HepG2 (cell line): ENCODE data around the gene RPS19BP1. TPM values are rescaled to one million over a fixed set of nuclear protein-coding genes. Genes with fewer than 3 reads are reported as not detected.

Experiments used
- ATRX ChIP-seq: sonication (generic); formaldehyde crosslinking; IDR thresholded peaks from 2 replicates; pipeline ENCODE4 v1.4.0; 2020; ENCODE audit warnings: missing genetic modification reagents, borderline replicate concordance
- CBX1 ChIP-seq: IDR thresholded peaks from one replicate; pipeline ENCODE4 v1.6.1; 2016; ENCODE audit warnings: antibody characterized with exemption, low read depth
- ELF1 ChIP-seq: sonication (generic); formaldehyde crosslinking; IDR thresholded peaks from 2 replicates; pipeline ENCODE4 v1.4.0; 2020; ENCODE audit warnings: missing genetic modification reagents
- HDAC6 ChIP-seq: fragments of 200-600 bp; sonication (generic); IDR thresholded peaks from 2 replicates; pipeline ENCODE4 v1.7.0; 2017; ENCODE audit warnings: mild to moderate bottlenecking, antibody characterized with exemption, low read length, low read depth
- HMG20B ChIP-seq: conservative IDR thresholded peaks from 2 replicates; pipeline ENCODE4 v1.6.1; 2016; ENCODE audit warnings: missing genetic modification reagents, missing compliant biosample characterization
- LRRFIP1 ChIP-seq: sonication (generic); formaldehyde crosslinking; conservative IDR thresholded peaks from 2 replicates; pipeline ENCODE4 v1.4.0; 2020; ENCODE audit warnings: missing genetic modification reagents
- MIER2 ChIP-seq: IDR thresholded peaks from 2 replicates; pipeline ENCODE4 v1.6.1; 2016; ENCODE audit warnings: missing biosample characterization, missing genetic modification reagents
- MXI1 ChIP-seq: IDR thresholded peaks from 3 replicates; pipeline ENCODE4 v1.6.1; 2012; ENCODE audit warnings: low read depth, low read length, inconsistent platforms, borderline replicate concordance
- MZF1 ChIP-seq: sonication (generic); formaldehyde crosslinking; IDR thresholded peaks from 2 replicates; pipeline ENCODE4 v1.8.1; 2023; ENCODE audit warnings: mild to moderate bottlenecking, missing genetic modification reagents, borderline replicate concordance
- NFE2L1 ChIP-seq: sonication (generic); formaldehyde crosslinking; IDR thresholded peaks from 2 replicates; pipeline ENCODE4 v1.4.0; 2020; ENCODE audit warnings: missing genetic modification reagents, mild to moderate bottlenecking, borderline replicate concordance
- PHF20 ChIP-seq: sonication (generic); formaldehyde crosslinking; IDR thresholded peaks from 2 replicates; pipeline ENCODE4 v1.5.0; 2020; ENCODE audit warnings: mild to moderate bottlenecking, missing genetic modification reagents
- PITX1 ChIP-seq: sonication (generic); formaldehyde crosslinking; IDR thresholded peaks from 2 replicates; pipeline ENCODE4 v1.5.1; 2020; ENCODE audit warnings: mild to moderate bottlenecking, missing genetic modification reagents
- RBAK ChIP-seq: sonication (generic); formaldehyde crosslinking; IDR thresholded peaks from 2 replicates; pipeline ENCODE4 v1.5.1; 2020; ENCODE audit warnings: mild to moderate bottlenecking, missing genetic modification reagents
- REPIN1 ChIP-seq: sonication (generic); formaldehyde crosslinking; IDR thresholded peaks from 2 replicates; pipeline ENCODE4 v1.8.0; 2022; ENCODE audit warnings: missing genetic modification reagents, low read depth, mild to moderate bottlenecking, borderline replicate concordance
- RFXANK ChIP-seq: IDR thresholded peaks from 2 replicates; pipeline ENCODE4 v1.6.1; 2016
- RFXAP ChIP-seq: sonication (generic); formaldehyde crosslinking; IDR thresholded peaks from 2 replicates; pipeline ENCODE4 v1.4.0; 2020; ENCODE audit warnings: missing genetic modification reagents, borderline replicate concordance
- SALL1 ChIP-seq: sonication (generic); formaldehyde crosslinking; IDR thresholded peaks from 2 replicates; pipeline ENCODE4 v1.8.0; 2022; ENCODE audit warnings: mild to moderate bottlenecking, missing genetic modification reagents
- SMARCC2 ChIP-seq: fragments of 450-650 bp; IDR thresholded peaks from 2 replicates; pipeline ENCODE4 v1.6.1; 2017; ENCODE audit warnings: antibody characterized with exemption, mild to moderate bottlenecking
- ZFAT ChIP-seq: sonication (generic); formaldehyde crosslinking; conservative IDR thresholded peaks from 2 replicates; pipeline ENCODE4 v1.8.1; 2023; ENCODE audit warnings: missing genetic modification reagents, inconsistent platforms
- ZFP82 ChIP-seq: sonication (generic); formaldehyde crosslinking; IDR thresholded peaks from 2 replicates; pipeline ENCODE4 v1.5.1; 2020; ENCODE audit warnings: mild to moderate bottlenecking, missing genetic modification reagents, borderline replicate concordance
- ZNF17 ChIP-seq: sonication (generic); formaldehyde crosslinking; IDR thresholded peaks from 2 replicates; pipeline ENCODE4 v1.5.0; 2020; ENCODE audit warnings: mild to moderate bottlenecking, missing genetic modification reagents
- ZNF256 ChIP-seq: sonication (generic); formaldehyde crosslinking; conservative IDR thresholded peaks from 2 replicates; pipeline ENCODE4 v1.4.0; 2020; ENCODE audit warnings: missing genetic modification reagents
- ZNF34 ChIP-seq: sonication (generic); formaldehyde crosslinking; IDR thresholded peaks from 2 replicates; pipeline ENCODE4 v1.4.0; 2020; ENCODE audit warnings: mild to moderate bottlenecking, missing genetic modification reagents, borderline replicate concordance
- ZNF512B ChIP-seq: sonication (generic); formaldehyde crosslinking; IDR thresholded peaks from 2 replicates; pipeline ENCODE4 v1.5.1; 2020; ENCODE audit warnings: missing genetic modification reagents, mild to moderate bottlenecking, borderline replicate concordance
- ZNF552 ChIP-seq: sonication (generic); formaldehyde crosslinking; IDR thresholded peaks from 2 replicates; pipeline ENCODE4 v1.9.0; 2022; ENCODE audit warnings: missing genetic modification reagents, mild to moderate bottlenecking, borderline replicate concordance
- ZNF577 ChIP-seq: sonication (generic); formaldehyde crosslinking; IDR thresholded peaks from 2 replicates; pipeline ENCODE4 v1.4.0; 2020; ENCODE audit warnings: mild to moderate bottlenecking, low read depth, missing genetic modification reagents, borderline replicate concordance
- polyA plus RNA-seq, 8 experiments: library from polyadenylated mRNA; depleted of rRNA in 3 of 8; stranded (reverse) in 7 of 8; unstranded in 1 of 8; fragments of >200 nt; fragmentation: Illumina TruSeq in 4 of 8; extraction: Trizol in 4 of 8; gene quantifications; 2 replicates each; pipeline versions ENCODE4 v1.2.1 to v1.2.3, GENCODE V29; 2011 to 2016; ENCODE audit warnings: low read depth in 4 of 8, missing spikeins in 1 of 8, mixed read lengths in 1 of 8; ENCODE audit not compliant: insufficient read depth in 1 of 8
- total RNA-seq, 5 experiments: library from RNA; depleted of rRNA; stranded (reverse); fragments of >200 nt; fragmentation: Illumina TruSeq; extraction: Trizol; gene quantifications; 2 replicates each; pipeline ENCODE4 v1.2.3, GENCODE V29; 2016; ENCODE audit warnings: low read depth in 1 of 5

Gene RPS19BP1
- total and polyA plus RNA-seq, 2 of the 13 experiments (the other 11 are each of a cell fraction or from before 2014, with no cell fraction given): 44.3 to 81.3 TPM

- TF ChIP-seq ZNF512B (CRISPR knock-in tag) (no peak), PHF20 (CRISPR knock-in tag) (no peak; the same call in 1 of the 2 replicates), PITX1 (CRISPR knock-in tag) (no peak), CBX1 (peak; percentile 34), ZNF256 (CRISPR knock-in tag) (peak; percentile 91), ZFP82 (CRISPR knock-in tag) (no peak; the same call in 1 of the 2 replicates), SMARCC2 (no peak), NFE2L1 (CRISPR knock-in tag) (peak; percentile 89; the same call in 1 of the 2 replicates), HDAC6 (peak; percentile 77; the same call in 1 of the 2 replicates), ZNF577 (CRISPR knock-in tag) (no peak), MXI1 (no peak), SALL1 (peak; percentile 60), HMG20B (CRISPR knock-in tag) (peak; percentile 50), RBAK (CRISPR knock-in tag) (no peak), RFXAP (CRISPR knock-in tag) (peak; percentile 10; the same call in 1 of the 2 replicates), ELF1 (peak; percentile 88), MIER2 (CRISPR knock-in tag) (peak; percentile 55; the same call in 1 of the 2 replicates), ZNF552 (0 out of 2 replicates have a peak, but pooled peaks have one; percentile 55), ATRX (CRISPR knock-in tag) (0 out of 2 replicates have a peak, but pooled peaks have one; percentile 60), ZFAT (CRISPR knock-in tag) (no peak; the same call in 1 of the 2 replicates), ZNF34 (CRISPR knock-in tag) (no peak), REPIN1 (CRISPR knock-in tag) (peak; percentile 41; the same call in 1 of the 2 replicates), LRRFIP1 (CRISPR knock-in tag) (no peak), ZNF17 (CRISPR knock-in tag) (no peak), RFXANK (CRISPR knock-in tag) (no peak), MZF1 (CRISPR knock-in tag) (0 out of 2 replicates have a peak, but pooled peaks have one; percentile 37)
Observed at GRCh38 chr22:39520226-39521105, 12.1 kb downstream of the RPS19BP1 start, which contains the start of gene ATF4 (continued).
